Thoracic aorta (tissue), 2 donors: ENCODE data around the gene PLBD1. TPM values are rescaled to one million over a fixed set of nuclear protein-coding genes. Genes with fewer than 3 reads are reported as not detected.

ENCODE experiments used
- ATAC-seq: fragments of 150-250 bp; one replicate; pipeline ENCODE4 v1.8.0; 2017; ENCODE audit warnings: low read depth; ENCODE audit not compliant: insufficient number of reproducible peaks, low FRiP score
- DNase-seq: peaks from one replicate; pipeline ENCODE4 v3.0.0-alpha.2; 2020; ENCODE audit warnings: low spot score
- H3K27ac ChIP-seq, 2 donors: fragments of 200-600 bp; sonication (generic); 1 replicate in 1 of 2; 2 replicates in 1 of 2; pipeline ENCODE4 v1.5.1; 2016; ENCODE audit warnings: mild to moderate bottlenecking in 2 of 2, moderate library complexity in 2 of 2
- H3K27me3 ChIP-seq: fragments of 200-600 bp; sonication (generic); replicated peaks from 2 replicates; pipeline ENCODE4 v1.6.0; 2016; ENCODE audit warnings: mild to moderate bottlenecking; ENCODE audit not compliant: insufficient read depth
- H3K36me3 ChIP-seq: fragments of 200-600 bp; sonication (generic); one replicate; pipeline ENCODE4 v1.5.1; 2016
- H3K4me1 ChIP-seq, 2 donors: fragments of 200-600 bp; sonication (generic); 1 replicate in 1 of 2; 2 replicates in 1 of 2; pipeline versions ENCODE4 v1.5.1 to v1.6.0; 2016; ENCODE audit warnings: low read depth in 2 of 2, mild to moderate bottlenecking in 1 of 2; ENCODE audit not compliant: control insufficient read depth in 1 of 2
- H3K4me3 ChIP-seq: fragments of 200-600 bp; sonication (generic); 2 replicates; pipeline ENCODE4 v1.5.1; 2016; ENCODE audit warnings: mild to moderate bottlenecking
- H3K9me3 ChIP-seq: fragments of 200-600 bp; sonication (generic); 2 replicates; pipeline ENCODE4 v1.5.1; 2016
- total RNA-seq, 2 donors: library from RNA; depleted of rRNA; stranded (reverse); fragments of >200 nt; gene quantifications; one replicate each; pipeline versions ENCODE4 v1.1.0 to v1.2.3, GENCODE V29; 2016
- TF ChIP-seq, protein P1 (sequence below): fragments of 200-600 bp; sonication (generic); IDR thresholded peaks from one replicate; pipeline ENCODE4 v1.5.1; 2019; ENCODE audit warnings: antibody characterized with exemption

PLBD1 gene
- total RNA-seq, 2 donors from 2014 or later, result 7.0 to 12.8 TPM

DNA sequence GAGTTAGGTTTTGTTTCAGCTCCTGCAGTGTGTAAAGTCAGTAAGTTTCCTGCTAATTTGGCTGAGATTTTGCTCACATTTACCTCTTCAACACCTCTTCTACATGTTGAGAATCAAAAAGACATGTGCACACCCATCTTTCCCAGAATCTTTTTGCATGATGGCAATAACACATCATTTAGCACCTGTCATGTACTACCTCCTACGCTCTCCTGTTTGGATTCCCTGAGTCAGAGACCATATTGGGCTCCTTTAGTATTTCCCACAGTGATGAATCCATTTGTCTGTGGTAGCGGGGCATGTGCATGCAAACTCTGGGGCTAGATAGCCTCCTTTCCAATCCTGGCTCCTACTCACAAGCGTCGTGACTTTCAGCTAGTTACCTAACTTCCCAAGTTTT is 20.1 kb downstream of the PLBD1 start:
- H3K27ac ChIP-seq, result no peak overlapping the region
- no peak for ATAC-seq
- DNase-seq, result no peak

DNA sequence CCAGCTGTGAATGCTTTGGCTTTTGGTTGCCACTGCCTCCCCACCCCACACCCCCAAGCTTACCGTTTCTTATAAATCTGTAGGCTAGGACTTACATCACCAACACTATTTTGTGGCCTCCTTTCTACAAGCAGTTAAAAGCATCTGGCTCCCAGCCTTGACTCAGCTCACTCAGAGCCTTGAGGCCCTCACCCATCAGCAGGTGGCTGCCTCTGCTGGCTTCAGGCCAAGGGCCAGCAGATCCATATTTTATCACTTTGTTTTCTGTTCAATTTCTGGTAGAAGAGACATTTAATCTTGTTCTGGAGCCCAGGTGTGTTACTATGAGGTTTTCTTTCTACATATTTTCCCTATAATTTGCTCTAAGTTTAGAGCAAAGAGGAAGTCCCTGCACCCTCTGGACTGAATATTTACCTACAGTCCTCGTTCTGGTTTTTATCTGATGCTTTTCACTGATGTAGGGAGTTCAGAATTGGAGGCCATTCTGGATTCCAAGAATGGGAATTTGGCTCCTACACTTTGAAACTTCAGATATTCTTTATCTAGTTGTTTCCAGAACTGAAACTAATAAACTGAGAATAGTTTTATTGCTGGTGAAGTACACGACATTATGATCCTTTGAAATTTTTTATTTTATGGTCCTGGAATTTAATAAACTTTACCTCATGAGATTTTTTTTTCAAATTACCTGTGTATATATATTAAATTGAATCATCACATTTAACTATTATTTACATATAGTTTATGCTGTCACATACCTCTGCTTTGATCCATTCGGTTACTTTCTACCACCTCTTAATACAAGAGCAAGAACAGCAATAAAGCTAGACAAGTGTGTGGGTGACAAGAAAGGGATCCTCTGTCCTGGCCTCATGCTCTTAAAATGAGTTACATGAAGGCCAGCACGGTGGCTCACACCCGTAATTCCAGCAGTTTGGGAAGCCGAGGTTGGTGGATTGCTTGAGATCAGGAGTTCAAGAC is 22.2 kb downstream of the PLBD1 start:
- Histone ChIP-seq H3K4me3 (no peak overlapping the region), H3K9me3 (no peaks in the 10 kb centered on the region), H3K27ac (no peak overlapping the region), H3K4me1 (no peaks in the 10 kb centered on the region), H3K36me3 (no peaks in the 10 kb centered on the region), H3K27me3 (no peaks in the 10 kb centered on the region)
- DNase-seq (no peak), ATAC-seq (no peak)
- TF ChIP-seq, protein P1, sequence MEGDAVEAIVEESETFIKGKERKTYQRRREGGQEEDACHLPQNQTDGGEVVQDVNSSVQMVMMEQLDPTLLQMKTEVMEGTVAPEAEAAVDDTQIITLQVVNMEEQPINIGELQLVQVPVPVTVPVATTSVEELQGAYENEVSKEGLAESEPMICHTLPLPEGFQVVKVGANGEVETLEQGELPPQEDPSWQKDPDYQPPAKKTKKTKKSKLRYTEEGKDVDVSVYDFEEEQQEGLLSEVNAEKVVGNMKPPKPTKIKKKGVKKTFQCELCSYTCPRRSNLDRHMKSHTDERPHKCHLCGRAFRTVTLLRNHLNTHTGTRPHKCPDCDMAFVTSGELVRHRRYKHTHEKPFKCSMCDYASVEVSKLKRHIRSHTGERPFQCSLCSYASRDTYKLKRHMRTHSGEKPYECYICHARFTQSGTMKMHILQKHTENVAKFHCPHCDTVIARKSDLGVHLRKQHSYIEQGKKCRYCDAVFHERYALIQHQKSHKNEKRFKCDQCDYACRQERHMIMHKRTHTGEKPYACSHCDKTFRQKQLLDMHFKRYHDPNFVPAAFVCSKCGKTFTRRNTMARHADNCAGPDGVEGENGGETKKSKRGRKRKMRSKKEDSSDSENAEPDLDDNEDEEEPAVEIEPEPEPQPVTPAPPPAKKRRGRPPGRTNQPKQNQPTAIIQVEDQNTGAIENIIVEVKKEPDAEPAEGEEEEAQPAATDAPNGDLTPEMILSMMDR, result no peak

More for the DNA sequence above, 20.1 kb downstream of the PLBD1 start:
- Histone ChIP-seq H3K4me1 (no peaks in the 10 kb centered on the region), H3K9me3 (no peaks in the 10 kb centered on the region), H3K36me3 (no peaks in the 10 kb centered on the region), H3K4me3 (no peak overlapping the region), H3K27me3 (no peaks in the 10 kb centered on the region)
- TF ChIP-seq, protein P1, result no peak

DNA sequence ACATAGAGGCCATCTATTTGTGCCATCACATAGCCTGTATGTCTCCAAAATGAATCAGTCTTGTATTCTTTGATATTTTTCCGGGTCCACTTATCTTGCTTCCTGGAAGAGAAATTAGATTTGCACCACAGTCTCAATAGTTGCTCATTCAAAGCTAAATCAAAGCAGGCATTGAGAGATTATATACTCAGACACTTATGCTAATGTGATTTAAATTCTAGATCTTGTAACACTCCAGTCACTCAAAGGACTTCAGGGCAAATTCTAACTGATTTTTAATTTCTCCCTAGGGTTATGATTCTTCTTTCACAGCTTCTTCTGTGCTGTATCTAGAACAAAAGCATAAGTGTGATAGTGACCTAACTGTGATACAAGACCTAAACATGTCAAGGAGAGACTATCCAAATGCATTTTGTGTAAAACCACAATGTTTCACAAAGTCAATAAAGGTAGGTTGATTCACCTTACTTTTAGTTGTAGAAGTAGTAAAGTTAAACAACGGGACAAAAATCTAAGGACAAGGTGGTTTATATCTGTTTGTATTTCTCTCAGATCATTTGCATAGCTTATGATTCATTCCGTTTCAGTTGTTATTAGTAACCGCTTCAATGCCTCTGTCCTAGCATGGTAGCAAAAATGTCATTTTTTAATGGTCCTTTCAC is 26.8 kb downstream of the PLBD1 start:
- DNase-seq, result no peak
- no peak overlapping the region for H3K27ac ChIP-seq
- TF ChIP-seq, protein P1, result no peak
- H3K36me3 ChIP-seq, result no peaks in the 10 kb centered on the region
- H3K27me3 ChIP-seq, result no peaks in the 10 kb centered on the region
- no peaks in the 10 kb centered on the region for H3K9me3 ChIP-seq
- H3K4me3 ChIP-seq, result no peak overlapping the region
- ATAC-seq, result no peak
- H3K4me1 ChIP-seq, result no peaks in the 10 kb centered on the region

DNA sequence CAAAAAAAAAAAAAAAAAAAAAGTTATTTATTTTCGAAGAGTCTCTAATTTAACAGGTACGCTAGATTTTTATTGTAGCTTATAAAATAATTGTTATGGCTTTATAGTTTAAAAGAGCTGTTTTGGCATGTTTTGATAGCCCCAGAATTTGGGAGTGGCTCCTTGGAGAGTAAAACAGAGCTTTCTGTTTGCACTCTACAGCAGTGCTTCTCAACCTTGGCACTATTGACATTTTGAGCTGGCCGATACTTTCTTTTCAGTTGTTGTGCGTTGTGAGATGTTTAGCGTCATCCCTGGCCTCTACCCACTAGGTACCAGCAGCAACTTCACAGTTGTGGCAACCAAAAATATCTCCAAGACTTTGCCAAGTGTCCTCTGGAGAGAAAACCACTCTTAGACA is 30.6 kb downstream of the PLBD1 start:
- no peaks in the 10 kb centered on the region for H3K27me3 ChIP-seq
- no peak overlapping the region for H3K4me3 ChIP-seq
- ATAC-seq (no peak), DNase-seq (no peak)
- TF ChIP-seq, protein P1, result no peak
- no peaks in the 10 kb centered on the region for H3K36me3 ChIP-seq
- H3K9me3 ChIP-seq, result no peaks in the 10 kb centered on the region
- no peak overlapping the region for H3K27ac ChIP-seq
- no peaks in the 10 kb centered on the region for H3K4me1 ChIP-seq

DNA sequence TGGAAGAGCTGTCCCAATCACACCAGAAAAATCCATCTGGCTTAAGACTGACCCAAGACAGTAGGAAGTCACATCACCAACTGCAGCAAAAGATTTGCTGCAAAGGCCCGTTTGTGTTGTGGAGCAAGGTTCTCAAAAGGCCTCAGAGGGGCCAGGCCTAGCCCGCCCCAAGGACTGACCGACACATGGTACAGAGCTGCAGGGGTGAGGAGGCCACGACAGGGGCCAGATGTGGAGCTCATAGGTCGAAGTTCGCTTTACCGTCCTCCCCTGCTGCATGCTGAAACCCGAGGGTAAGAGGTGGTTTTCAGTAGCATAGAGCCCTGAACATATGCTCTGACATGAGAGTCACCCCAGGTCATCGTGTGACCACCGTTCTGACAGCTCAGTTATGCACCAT is 35.5 kb downstream of the PLBD1 start:
- DNase-seq (no peak), ATAC-seq (no peak)
- Histone ChIP-seq H3K9me3 (no peaks in the 10 kb centered on the region), H3K4me1 (no peaks in the 10 kb centered on the region), H3K27me3 (no peaks in the 10 kb centered on the region), H3K4me3 (no peak overlapping the region), H3K36me3 (no peaks in the 10 kb centered on the region), H3K27ac (no peak overlapping the region)
- TF ChIP-seq, protein P1, result no peak
